GM19025 (cell line): Measurements from ENCODE around the gene BNC2.

Source experiments
- ATAC-seq: cut with Tn5 transposase; IDR thresholded peaks from one replicate; pipeline ENCODE4 v1.9.1; 2021; ENCODE audit warnings: mild to moderate bottlenecking, low read depth, moderate library complexity; ENCODE audit not compliant: unreplicated experiment

The BNC2 gene

GRCh38 chr9:16680975-16681651, 189.4 kb downstream of the BNC2 start:
- no peak for ATAC-seq

GRCh38 chr9:16680541-16680940, 189.9 kb downstream of the BNC2 start:
- no peak for ATAC-seq

- ATAC-seq: no peak
These were observed 191.1 kb downstream of the BNC2 start for GRCh38 chr9:16679327-16679821.

GRCh38 chr9:16676519-16676918, 194.0 kb downstream of the BNC2 start:
- no peak for ATAC-seq

- ATAC-seq: no peak
These were observed 195.3 kb downstream of the BNC2 start for GRCh38 chr9:16675131-16675530.

GRCh38 chr9:16673171-16673570, 197.3 kb downstream of the BNC2 start:
- no peak for ATAC-seq

- ATAC-seq: no peak
These were observed 198.0 kb downstream of the BNC2 start for GRCh38 chr9:16672501-16672900.

GRCh38 chr9:16671591-16672137, 198.8 kb downstream of the BNC2 start:
- ATAC-seq: no peak

- no peak for ATAC-seq
These were observed 199.7 kb downstream of the BNC2 start for GRCh38 chr9:16670791-16671190.

GRCh38 chr9:16668734-16669295, 201.7 kb downstream of the BNC2 start:
- no peak for ATAC-seq

GRCh38 chr9:16664211-16664610, 206.3 kb downstream of the BNC2 start:
- no peak for ATAC-seq

- no peak for ATAC-seq
These were observed 208.7 kb downstream of the BNC2 start for GRCh38 chr9:16661816-16662215.

- no peak for ATAC-seq
These were observed 211.4 kb downstream of the BNC2 start for GRCh38 chr9:16659096-16659495.

- no peak for ATAC-seq
These were observed 213.9 kb downstream of the BNC2 start for GRCh38 chr9:16656432-16657169.

- no peak for ATAC-seq
These were observed 215.8 kb downstream of the BNC2 start for GRCh38 chr9:16654596-16655126.

GRCh38 chr9:16653491-16654399, 216.7 kb downstream of the BNC2 start:
- no peak for ATAC-seq

- no peak for ATAC-seq
These were observed 217.9 kb downstream of the BNC2 start for GRCh38 chr9:16652582-16652981.

- ATAC-seq: no peak
These were observed 219.0 kb downstream of the BNC2 start for GRCh38 chr9:16651446-16651964.

- ATAC-seq: no peak
These were observed 224.5 kb downstream of the BNC2 start for GRCh38 chr9:16645970-16646369.
